ENCODE results near the gene CMTM3. TPM values are rescaled to one million over a fixed set of nuclear protein-coding genes. Genes with fewer than 3 reads are reported as not detected.

The CMTM3 gene, protein sequence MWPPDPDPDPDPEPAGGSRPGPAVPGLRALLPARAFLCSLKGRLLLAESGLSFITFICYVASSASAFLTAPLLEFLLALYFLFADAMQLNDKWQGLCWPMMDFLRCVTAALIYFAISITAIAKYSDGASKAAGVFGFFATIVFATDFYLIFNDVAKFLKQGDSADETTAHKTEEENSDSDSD
- total RNA-seq = 10 to 100 TPM in 1 of 3 donors, 1 to 10 TPM in 2; 3.1 to 15.9 (median 9.3) TPM
- long read RNA-seq, donor 1, transcript CMTM3-214 (5 exons, 1,934 nt) = major isoform, 30 of 39 reads
- long read RNA-seq, donor 1, partial matches to known transcripts = 0 of 39 reads
- long read RNA-seq, donor 1, other reads (novel, unspliced or antisense) = 6 of 39 reads
- long read RNA-seq, donor 2, partial matches to known transcripts = 1 of 6 reads
- long read RNA-seq, donor 2, other reads (novel, unspliced or antisense) = 5 of 6 reads

DNA sequence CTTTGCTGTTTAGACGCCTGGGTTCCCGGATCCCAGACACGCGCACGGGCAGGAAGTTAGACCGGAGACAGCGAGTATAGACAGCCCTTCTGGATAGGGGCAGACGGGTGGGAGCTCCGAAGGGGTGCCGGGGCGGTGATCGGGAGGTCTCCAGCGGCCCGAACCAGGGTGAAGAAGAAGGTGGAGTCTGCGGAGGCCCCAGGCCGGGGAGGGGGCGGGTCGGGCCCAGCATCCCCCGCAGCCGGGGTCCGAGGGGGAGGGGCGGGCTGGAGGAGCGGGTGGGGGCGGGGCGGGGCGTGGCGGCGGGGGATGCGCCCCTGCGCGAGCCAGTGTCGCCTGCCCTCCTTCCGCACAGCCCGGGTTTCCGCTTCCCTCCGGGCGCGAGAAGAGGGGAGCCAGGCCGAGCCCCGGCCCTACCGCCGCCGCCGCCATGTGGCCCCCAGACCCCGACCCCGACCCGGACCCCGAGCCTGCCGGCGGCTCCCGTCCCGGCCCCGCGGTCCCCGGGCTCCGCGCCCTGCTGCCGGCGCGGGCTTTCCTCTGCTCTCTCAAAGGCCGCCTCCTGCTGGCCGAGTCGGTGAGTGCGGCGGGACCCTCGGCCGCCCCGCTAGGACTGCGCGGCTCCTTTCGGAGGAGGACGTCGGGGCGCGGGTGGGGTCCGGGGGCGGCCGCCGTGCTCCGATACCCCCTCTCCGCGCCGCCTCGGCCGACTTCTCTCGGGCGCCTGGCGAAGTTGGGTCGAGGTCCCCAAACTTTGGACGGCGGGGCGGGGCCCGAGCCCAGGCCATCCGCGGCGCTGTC lies at the start of gene CMTM3:
CMTM3 (plus strand) TSS at position 329 of the 801 bp plus-strand sequence; CDS start at position 431, 102 bp downstream.
- Histone ChIP-seq H3K4me1 (ENCODE audit: low read depth) (peaks cover 17% of the 10 kb centered on the region), H3K36me3 (ENCODE audit: low read depth) (no peaks in the 10 kb centered on the region), H3K9me3 (no peaks in the 10 kb centered on the region), H3K4me3 (peak within 1 kb of the TSS; percentile 34)
- intact Hi-C loops (cut with DNase I, micrococcal nuclease) = loop anchor here in 1 of 2 donors (10.0 kb wide), 1 partner anchor 200 kb away; no protein-coding TSS in a partner anchor
- DNase-seq (peak; percentile 62 to 78 (median 75)), ATAC-seq (peak; percentile 71)
- TF ChIP-seq, protein P1, sequence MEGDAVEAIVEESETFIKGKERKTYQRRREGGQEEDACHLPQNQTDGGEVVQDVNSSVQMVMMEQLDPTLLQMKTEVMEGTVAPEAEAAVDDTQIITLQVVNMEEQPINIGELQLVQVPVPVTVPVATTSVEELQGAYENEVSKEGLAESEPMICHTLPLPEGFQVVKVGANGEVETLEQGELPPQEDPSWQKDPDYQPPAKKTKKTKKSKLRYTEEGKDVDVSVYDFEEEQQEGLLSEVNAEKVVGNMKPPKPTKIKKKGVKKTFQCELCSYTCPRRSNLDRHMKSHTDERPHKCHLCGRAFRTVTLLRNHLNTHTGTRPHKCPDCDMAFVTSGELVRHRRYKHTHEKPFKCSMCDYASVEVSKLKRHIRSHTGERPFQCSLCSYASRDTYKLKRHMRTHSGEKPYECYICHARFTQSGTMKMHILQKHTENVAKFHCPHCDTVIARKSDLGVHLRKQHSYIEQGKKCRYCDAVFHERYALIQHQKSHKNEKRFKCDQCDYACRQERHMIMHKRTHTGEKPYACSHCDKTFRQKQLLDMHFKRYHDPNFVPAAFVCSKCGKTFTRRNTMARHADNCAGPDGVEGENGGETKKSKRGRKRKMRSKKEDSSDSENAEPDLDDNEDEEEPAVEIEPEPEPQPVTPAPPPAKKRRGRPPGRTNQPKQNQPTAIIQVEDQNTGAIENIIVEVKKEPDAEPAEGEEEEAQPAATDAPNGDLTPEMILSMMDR (IDR thresholded peaks at IDR 0.05) = peak; percentile 60

DNA sequence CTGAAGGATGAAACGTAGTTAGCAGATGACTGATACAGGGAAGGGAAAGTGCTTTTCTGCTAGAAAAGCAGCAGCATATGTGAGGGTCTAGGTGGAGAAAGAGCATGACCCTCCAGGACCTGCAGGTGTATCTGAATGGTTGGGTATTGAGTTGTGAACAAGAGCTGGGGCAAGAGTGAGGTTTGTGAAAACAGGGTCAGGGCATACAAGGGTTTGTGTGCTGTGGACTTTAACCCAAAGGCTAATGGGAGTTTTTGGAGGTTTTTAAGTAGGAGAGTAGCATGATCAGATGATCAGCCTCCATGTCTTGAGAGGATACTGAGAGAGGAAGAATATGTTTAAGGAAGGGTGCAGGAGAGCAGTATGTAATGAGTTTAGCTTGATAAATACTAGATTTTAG lies 44.4 kb upstream of the CMTM3 start:
- TF ChIP-seq, protein P1 (IDR thresholded peaks at IDR 0.05) = no peak

DNA sequence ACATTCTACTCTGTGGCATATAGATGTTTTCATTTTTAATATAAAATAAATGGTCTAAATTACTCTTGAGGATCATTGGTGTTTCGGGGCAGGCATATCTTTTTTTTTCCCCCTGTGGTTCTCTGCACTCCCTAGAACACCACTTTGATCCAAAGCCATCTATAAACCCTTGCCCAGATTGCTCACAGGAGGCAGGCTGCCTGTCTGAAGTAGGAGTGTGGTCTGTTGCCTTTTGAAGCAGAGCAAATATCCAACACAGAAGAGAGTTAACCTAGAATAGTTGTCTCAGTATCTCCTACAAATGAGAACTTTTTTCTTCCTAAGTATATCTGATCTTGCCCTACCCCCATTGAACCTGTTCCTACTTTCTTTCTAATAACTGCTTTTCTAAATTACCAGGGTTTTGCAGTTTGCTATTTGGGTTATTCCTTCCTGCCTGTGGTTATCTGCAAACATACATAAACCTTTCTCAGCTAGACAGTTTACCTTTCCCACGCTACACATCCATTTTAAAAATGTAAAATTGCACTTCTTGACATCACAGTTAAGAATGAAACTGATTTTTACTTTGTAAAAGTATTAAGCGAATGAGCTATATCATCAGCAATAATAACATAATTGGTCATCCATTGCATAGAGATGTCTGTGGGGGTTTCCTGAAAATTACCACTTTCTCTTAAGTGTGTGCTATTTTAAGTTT lies 43.0 kb upstream of the CMTM3 start:
- Histone ChIP-seq H3K4me3 (no peak overlapping the region), H3K4me1 (ENCODE audit: low read depth) (peaks cover 11% of the 10 kb centered on the region), H3K9me3 (no peaks in the 10 kb centered on the region), H3K36me3 (ENCODE audit: low read depth) (no peaks in the 10 kb centered on the region)
- DNase-seq (no peak), ATAC-seq (no peak)
- intact Hi-C loops (cut with DNase I, micrococcal nuclease) = no loop called here
- TF ChIP-seq, protein P1 (IDR thresholded peaks at IDR 0.05) = no peak

More for the DNA sequence above, 44.4 kb upstream of the CMTM3 start:
- no peak overlapping the region for H3K4me3 ChIP-seq
- DNase-seq (no peak), ATAC-seq (no peak)
- peaks cover 13% of the 10 kb centered on the region for H3K4me1 ChIP-seq (ENCODE audit: low read depth)
- H3K36me3 ChIP-seq (ENCODE audit: low read depth) = no peaks in the 10 kb centered on the region
- intact Hi-C loops (cut with DNase I, micrococcal nuclease) = no loop called here
- H3K9me3 ChIP-seq = no peaks in the 10 kb centered on the region

DNA sequence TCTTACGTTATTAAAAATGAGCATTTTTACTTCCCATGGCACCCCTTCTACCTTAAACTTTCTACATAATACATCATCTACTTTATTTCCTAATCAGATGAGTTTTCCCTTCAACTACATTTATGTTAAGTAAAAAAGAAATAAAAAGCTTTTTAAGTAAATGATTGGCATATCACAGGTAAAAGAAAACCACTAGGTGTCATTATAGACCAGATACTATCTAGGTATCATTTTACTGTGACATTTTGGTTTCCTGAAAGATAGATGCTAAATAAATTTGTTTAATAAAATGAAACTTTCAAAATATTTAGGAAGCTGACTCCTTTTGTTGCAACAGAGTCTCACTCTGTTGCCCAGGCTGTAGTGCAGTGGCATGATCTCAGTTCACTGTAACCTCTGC lies 42.1 kb upstream of the CMTM3 start:
- Histone ChIP-seq H3K4me3 (no peak overlapping the region), H3K9me3 (no peaks in the 10 kb centered on the region), H3K4me1 (ENCODE audit: low read depth) (peaks cover 7% of the 10 kb centered on the region), H3K36me3 (ENCODE audit: low read depth) (no peaks in the 10 kb centered on the region)
- DNase-seq (no peak), ATAC-seq (no peak)
- TF ChIP-seq, protein P1 (IDR thresholded peaks at IDR 0.05) = no peak
- intact Hi-C loops (cut with DNase I, micrococcal nuclease) = no loop called here

DNA sequence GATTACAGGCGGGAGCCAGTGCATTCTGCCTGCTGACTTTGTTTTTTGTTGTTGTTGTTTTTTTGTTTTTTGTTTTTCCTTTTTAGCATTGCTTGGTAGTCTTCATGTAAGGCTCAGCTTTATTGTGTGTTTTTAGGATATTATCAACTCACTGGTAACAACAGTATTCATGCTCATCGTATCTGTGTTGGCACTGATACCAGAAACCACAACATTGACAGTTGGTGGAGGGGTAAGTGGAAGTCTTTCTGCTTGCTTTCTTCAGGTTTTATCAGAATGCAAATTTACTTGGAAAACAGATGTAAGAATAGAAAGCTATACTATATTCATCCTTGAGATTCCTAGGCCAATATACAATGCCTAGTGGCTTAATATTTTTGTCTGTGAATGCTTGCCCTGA lies 41.5 kb upstream of the CMTM3 start:
- intact Hi-C loops (cut with DNase I, micrococcal nuclease) = no loop called here

More for the DNA sequence above, 41.5 kb upstream of the CMTM3 start:
- no peaks in the 10 kb centered on the region for H3K36me3 ChIP-seq (ENCODE audit: low read depth)
- no peak for ATAC-seq
- no peak overlapping the region for H3K4me3 ChIP-seq
- H3K4me1 ChIP-seq (ENCODE audit: low read depth) = peaks cover 7% of the 10 kb centered on the region
- DNase-seq = no peak
- H3K9me3 ChIP-seq = no peaks in the 10 kb centered on the region
- TF ChIP-seq, protein P1 (IDR thresholded peaks at IDR 0.05) = no peak
